OCI-LY7 (cell line): ENCODE measurements around the gene GPATCH8. TPM values are rescaled to one million over a fixed set of nuclear protein-coding genes. Genes with fewer than 3 reads are reported as not detected.

Experiments used
- BruUV-seq: library from RNA; stranded (reverse); fragments of 400-500 nt; replicated peaks from 2 replicates; lab custom pipeline; 2021; lab: Mats Ljungman, UMichigan
- CTCF ChIA-PET: fragments of 300-600 bp; sonication (Branson Sonifier 250); formaldehyde crosslinking; loops from one replicate; lab custom pipeline; 2022; ENCODE audit warnings: antibody characterized with exemption; ENCODE audit not compliant: unreplicated experiment; lab: Charles Lee
- POLR2A ChIA-PET: fragments of 300-600 bp; sonication (Branson Sonifier 250); formaldehyde crosslinking; loops from one replicate; lab custom pipeline; 2022; ENCODE audit warnings: antibody characterized with exemption; lab: Charles Lee
- DNase-seq: peaks from one replicate; pipeline ENCODE4 v3.0.0-alpha.2; 2015; ENCODE audit warnings: low spot score
- H2AFZ ChIP-seq: fragments of 200-600 bp; sonication (generic), shearing (Covaris generic); 2 replicates; pipeline ENCODE4 v1.6.1; 2014; ENCODE audit warnings: mild to moderate bottlenecking, antibody characterized with exemption, low read length, moderate library complexity
- H3K27ac ChIP-seq: fragments of 200-600 bp; sonication (generic); 2 replicates; pipeline ENCODE4 v1.5.1; 2014; ENCODE audit warnings: mixed run types, low read depth, mild to moderate bottlenecking, moderate library complexity, low read length, inconsistent platforms; ENCODE audit not compliant: poor library complexity, severe bottlenecking
- H3K36me3 ChIP-seq: fragments of 200-600 bp; sonication (generic); 2 replicates; pipeline ENCODE4 v1.6.1; 2014; ENCODE audit warnings: mild to moderate bottlenecking, antibody characterized with exemption, low read length, moderate library complexity, mixed read lengths; ENCODE audit not compliant: insufficient read depth
- H3K4me1 ChIP-seq: fragments of 200-600 bp; sonication (generic); 2 replicates; pipeline ENCODE4 v1.5.1; 2014; ENCODE audit warnings: mild to moderate bottlenecking, low read length; ENCODE audit not compliant: insufficient read depth, poor library complexity, severe bottlenecking
- H3K4me2 ChIP-seq: fragments of 200-600 bp; sonication (generic); 2 replicates; pipeline ENCODE4 v1.6.1; 2014; ENCODE audit warnings: mild to moderate bottlenecking, low read length
- H3K4me3 ChIP-seq: fragments of 200-600 bp; sonication (generic); 2 replicates; pipeline ENCODE4 v1.5.1; 2014; ENCODE audit warnings: mild to moderate bottlenecking, low read depth, low read length; ENCODE audit not compliant: poor library complexity, severe bottlenecking
- H3K79me2 ChIP-seq: fragments of 200-600 bp; sonication (generic); 2 replicates; pipeline ENCODE4 v1.6.1; 2016; ENCODE audit warnings: low read depth, mild to moderate bottlenecking, low read length, moderate library complexity, mixed read lengths; ENCODE audit not compliant: insufficient read depth
- H3K9me2 ChIP-seq: fragments of 200-600 bp; sonication (generic); 2 replicates; pipeline ENCODE4 v1.6.1; 2016; ENCODE audit warnings: mild to moderate bottlenecking, low read length, mixed read lengths; ENCODE audit not compliant: insufficient read depth
- H3K9me3 ChIP-seq: fragments of 200-600 bp; sonication (generic); 2 replicates; pipeline ENCODE4 v1.6.1; 2014; ENCODE audit warnings: mild to moderate bottlenecking, mixed run types, low read length, mixed read lengths
- H4K20me1 ChIP-seq: fragments of 200-600 bp; sonication (generic); 2 replicates; pipeline ENCODE4 v1.6.1; 2014; ENCODE audit warnings: mild to moderate bottlenecking, antibody characterized with exemption, low read length, moderate library complexity, mixed read lengths; ENCODE audit not compliant: insufficient read depth
- EZH2phosphoT487 ChIP-seq: fragments of 200-600 bp; sonication (generic); IDR thresholded peaks from 2 replicates; pipeline ENCODE4 v1.6.1; 2018; ENCODE audit warnings: low read depth, borderline replicate concordance, mild to moderate bottlenecking, mixed run types, antibody characterized with exemption, low read length, moderate library complexity, mixed read lengths
- intact Hi-C: fragments of 100-400 bp; cut with micrococcal nuclease; formaldehyde crosslinking; loops from one replicate; pipeline ENCODE4 v1.10.0; 2022; ENCODE audit not compliant: unreplicated experiment
- total RNA-seq, 2 experiments: library from RNA; depleted of rRNA in 1 of 2; stranded (reverse); fragments of >200 nt in 1 of 2; shearing (Covaris generic) in 1 of 2; gene quantifications; 2 replicates each; pipeline ENCODE4 v1.2.3, GENCODE V29; 2014 to 2022
- TF ChIP-seq, protein P1 (sequence below): fragments of 200-600 bp; sonication (generic); conservative IDR thresholded peaks from 2 replicates; pipeline ENCODE4 v1.5.1; 2014; ENCODE audit warnings: mild to moderate bottlenecking, antibody characterized with exemption, low read length, moderate library complexity, mixed read lengths

GPATCH8 gene
- total RNA-seq, 2 experiments from 2014 or later = 24.7 to 61.1 TPM

- H3K4me3 ChIP-seq = no peak overlapping the region
- H3K79me2 ChIP-seq = no peaks in the 10 kb centered on the region
- no peaks in the 10 kb centered on the region for H3K9me3 ChIP-seq
- H3K36me3 ChIP-seq = no peaks in the 10 kb centered on the region
- no peak overlapping the region for H3K27ac ChIP-seq
- H4K20me1 ChIP-seq = no peaks in the 10 kb centered on the region
- H3K9me2 ChIP-seq = no peaks in the 10 kb centered on the region
- no peak overlapping the region for H3K4me2 ChIP-seq
- POLR2A ChIA-PET = no interaction called here
- peaks cover 11% of the 10 kb centered on the region for H3K4me1 ChIP-seq
- CTCF ChIA-PET = no interaction called here
- DNase-seq = no peak
- TF ChIP-seq, protein P1, sequence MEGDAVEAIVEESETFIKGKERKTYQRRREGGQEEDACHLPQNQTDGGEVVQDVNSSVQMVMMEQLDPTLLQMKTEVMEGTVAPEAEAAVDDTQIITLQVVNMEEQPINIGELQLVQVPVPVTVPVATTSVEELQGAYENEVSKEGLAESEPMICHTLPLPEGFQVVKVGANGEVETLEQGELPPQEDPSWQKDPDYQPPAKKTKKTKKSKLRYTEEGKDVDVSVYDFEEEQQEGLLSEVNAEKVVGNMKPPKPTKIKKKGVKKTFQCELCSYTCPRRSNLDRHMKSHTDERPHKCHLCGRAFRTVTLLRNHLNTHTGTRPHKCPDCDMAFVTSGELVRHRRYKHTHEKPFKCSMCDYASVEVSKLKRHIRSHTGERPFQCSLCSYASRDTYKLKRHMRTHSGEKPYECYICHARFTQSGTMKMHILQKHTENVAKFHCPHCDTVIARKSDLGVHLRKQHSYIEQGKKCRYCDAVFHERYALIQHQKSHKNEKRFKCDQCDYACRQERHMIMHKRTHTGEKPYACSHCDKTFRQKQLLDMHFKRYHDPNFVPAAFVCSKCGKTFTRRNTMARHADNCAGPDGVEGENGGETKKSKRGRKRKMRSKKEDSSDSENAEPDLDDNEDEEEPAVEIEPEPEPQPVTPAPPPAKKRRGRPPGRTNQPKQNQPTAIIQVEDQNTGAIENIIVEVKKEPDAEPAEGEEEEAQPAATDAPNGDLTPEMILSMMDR = no peak
- TF ChIP-seq EZH2phosphoT487 = no peak
- H2AFZ ChIP-seq = no peak overlapping the region
- intact Hi-C loops = no loop called here
- BruUV-seq = no TSS peak
Observed at GRCh38 chr17:44549686-44550085, 46.5 kb upstream of the GPATCH8 start.

GRCh38 chr17:44548376-44549230 is 45.4 kb upstream of the GPATCH8 start:
- BruUV-seq = no TSS peak
- no peak overlapping the region for H3K4me3 ChIP-seq
- intact Hi-C loops = no loop called here
- H3K4me1 ChIP-seq = peaks cover 11% of the 10 kb centered on the region
- no peaks in the 10 kb centered on the region for H3K79me2 ChIP-seq
- no peak overlapping the region for H2AFZ ChIP-seq
- H3K9me3 ChIP-seq = no peaks in the 10 kb centered on the region
- no peaks in the 10 kb centered on the region for H3K36me3 ChIP-seq
- peak overlapping the region; percentile 22; the same call in 1 of the 2 replicates for H3K4me2 ChIP-seq
- no peak for DNase-seq
- no peaks in the 10 kb centered on the region for H3K9me2 ChIP-seq
- no peaks in the 10 kb centered on the region for H4K20me1 ChIP-seq
- POLR2A ChIA-PET = interaction anchor here (0.6 kb wide), 2 partner anchors 152 to 308 kb away, joined by 4 to 5 read pairs; no protein-coding TSS in a partner anchor
- CTCF ChIA-PET = interaction anchor here (0.5 kb wide), 1 partner anchor 142 kb away, joined by 3 read pairs; no protein-coding TSS in a partner anchor
- TF ChIP-seq, protein P1 = no peak
- TF ChIP-seq EZH2phosphoT487 = no peak
- H3K27ac ChIP-seq = no peak overlapping the region
